Esophagus muscularis mucosa (tissue), 3 donors: ENCODE data around the gene TEX29.

Source experiments
- POLR2A ChIP-seq: fragments of 450-650 bp; IDR thresholded peaks from one replicate; pipeline ENCODE4 v1.6.1; 2017; ENCODE audit warnings: antibody characterized with exemption, moderate library complexity, mild to moderate bottlenecking, low read depth
- TF ChIP-seq, protein P1 (sequence below), 3 experiments: fragments of 200-600 bp in 2 of 3; fragments of 450-650 bp in 1 of 3; sonication (generic) in 2 of 3; IDR thresholded peaks; one replicate each; pipeline ENCODE4 v1.5.1; 2017 to 2019; ENCODE audit warnings: antibody characterized with exemption in 3 of 3, mild to moderate bottlenecking in 2 of 3, moderate library complexity in 1 of 3

DNA sequence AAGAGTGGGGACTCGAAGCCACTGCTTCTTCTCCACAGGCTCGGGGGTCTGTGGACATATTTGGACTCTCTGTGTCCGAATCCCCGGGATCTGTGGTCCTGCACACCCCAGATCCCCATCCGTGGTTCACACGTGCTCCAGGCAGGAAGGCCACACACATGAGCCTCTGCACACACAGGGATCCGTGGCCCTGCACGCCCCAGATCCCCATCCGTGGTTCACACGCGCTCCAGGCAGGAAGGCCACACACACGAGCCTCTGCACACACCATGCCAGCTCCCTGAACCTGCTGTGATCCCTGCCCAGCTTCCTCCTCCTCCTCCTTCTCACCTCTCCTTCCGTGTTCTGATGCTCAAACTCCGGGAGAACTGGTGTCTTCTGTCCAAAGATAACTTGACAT, 3.1 kb downstream of the TEX29 start:
- TF ChIP-seq, protein P1, sequence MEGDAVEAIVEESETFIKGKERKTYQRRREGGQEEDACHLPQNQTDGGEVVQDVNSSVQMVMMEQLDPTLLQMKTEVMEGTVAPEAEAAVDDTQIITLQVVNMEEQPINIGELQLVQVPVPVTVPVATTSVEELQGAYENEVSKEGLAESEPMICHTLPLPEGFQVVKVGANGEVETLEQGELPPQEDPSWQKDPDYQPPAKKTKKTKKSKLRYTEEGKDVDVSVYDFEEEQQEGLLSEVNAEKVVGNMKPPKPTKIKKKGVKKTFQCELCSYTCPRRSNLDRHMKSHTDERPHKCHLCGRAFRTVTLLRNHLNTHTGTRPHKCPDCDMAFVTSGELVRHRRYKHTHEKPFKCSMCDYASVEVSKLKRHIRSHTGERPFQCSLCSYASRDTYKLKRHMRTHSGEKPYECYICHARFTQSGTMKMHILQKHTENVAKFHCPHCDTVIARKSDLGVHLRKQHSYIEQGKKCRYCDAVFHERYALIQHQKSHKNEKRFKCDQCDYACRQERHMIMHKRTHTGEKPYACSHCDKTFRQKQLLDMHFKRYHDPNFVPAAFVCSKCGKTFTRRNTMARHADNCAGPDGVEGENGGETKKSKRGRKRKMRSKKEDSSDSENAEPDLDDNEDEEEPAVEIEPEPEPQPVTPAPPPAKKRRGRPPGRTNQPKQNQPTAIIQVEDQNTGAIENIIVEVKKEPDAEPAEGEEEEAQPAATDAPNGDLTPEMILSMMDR (IDR thresholded peaks at IDR 0.05): no peak
- TF ChIP-seq POLR2A: no peak
